DOHH2 (cell line): ENCODE results near the gene CITED4.

Experiments used
- CTCF ChIP-seq: fragments of 200-600 bp; sonication (generic); IDR thresholded peaks from one replicate; pipeline ENCODE4 v1.5.1; 2014; ENCODE audit warnings: antibody characterized with exemption, mild to moderate bottlenecking, low read depth, low read length; ENCODE audit not compliant: poor library complexity, severe bottlenecking
- EZH2phosphoT487 ChIP-seq: fragments of 200-600 bp; sonication (generic); IDR thresholded peaks from 2 replicates; pipeline ENCODE4 v1.6.1; 2017; ENCODE audit warnings: borderline replicate concordance, mild to moderate bottlenecking, antibody characterized with exemption, low read length, moderate library complexity, mixed read lengths

DNA sequence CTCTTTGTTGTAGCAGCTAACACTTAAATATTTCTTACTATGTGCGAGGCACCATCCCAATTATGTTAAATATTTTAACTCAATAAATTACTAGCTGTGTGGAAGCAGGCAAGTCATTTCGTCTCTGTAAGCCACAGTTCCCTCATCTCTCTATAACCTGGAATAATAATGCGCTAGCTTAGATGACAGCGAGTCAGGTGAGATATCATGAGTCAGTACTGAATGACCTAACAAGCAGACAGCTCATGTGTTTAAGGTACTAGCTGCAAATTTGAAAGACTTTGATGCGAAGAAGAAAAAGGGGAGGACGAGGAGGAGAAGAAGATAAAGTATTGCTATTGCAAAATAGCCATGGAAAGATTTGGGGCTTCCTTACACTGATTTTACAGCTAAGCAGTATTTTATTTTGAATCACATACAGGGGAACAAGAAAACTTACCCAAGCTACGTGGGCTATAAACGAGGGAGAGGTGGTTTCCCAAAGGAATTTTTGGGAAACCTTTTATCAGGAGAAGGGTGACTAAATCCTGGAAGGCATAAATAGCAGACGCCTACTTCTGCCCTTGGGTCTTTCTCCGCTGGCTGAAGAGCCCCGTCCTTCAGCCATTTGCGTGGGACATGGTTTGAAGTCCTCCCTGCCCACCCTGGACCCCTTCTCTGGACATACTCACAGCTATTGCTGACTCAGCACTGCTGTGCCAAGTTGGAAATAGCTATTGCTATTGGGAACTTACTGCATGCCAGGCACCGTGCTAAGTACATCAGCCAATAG, 8.9 kb downstream of the CITED4 start:
- TF ChIP-seq CTCF (no peak), EZH2phosphoT487 (no peak)
